WTC11 (cell line): ENCODE data around the gene KIR2DL4. TPM values are rescaled to one million over a fixed set of nuclear protein-coding genes. Genes with fewer than 3 reads are reported as not detected.
"Not testable (repeated sequence)": the region's sequence is repeated elsewhere in the genome, so short reads cannot be mapped to it uniquely, and the experiment has no call there.

Source experiments
- ATAC-seq: fragments of 200-7000 bp; cut with Tn5 transposase; 2 replicates; pipeline ENCODE4 v1.10.0; 2021; ENCODE audit warnings: mild to moderate bottlenecking, moderate library complexity
- Bru-seq: library from RNA; stranded (reverse); fragments of 400-500 nt; gene quantifications from one replicate; lab custom pipeline; 2021; lab: Mats Ljungman, UMichigan
- CTCF ChIA-PET: fragments of 300-600 bp; sonication (Branson Sonifier 250); formaldehyde crosslinking; loops from one replicate; lab custom pipeline; 2021; ENCODE audit warnings: antibody characterized with exemption; lab: Charles Lee
- POLR2A ChIA-PET: fragments of 350-600 bp; sonication (Branson Sonifier 250); formaldehyde crosslinking; loops from one replicate; lab custom pipeline; 2021; ENCODE audit warnings: antibody characterized with exemption; lab: Charles Lee
- DNase-seq: peaks from one replicate; pipeline ENCODE4 v3.0.0; 2021; ENCODE audit warnings: low spot score
- H3K27ac Mint-ChIP-seq: 2 replicates; pipeline ENCODE4 v1.8.0; 2021; ENCODE audit warnings: mixed read lengths
- H3K27me3 Mint-ChIP-seq: 2 replicates; pipeline ENCODE4 v1.8.0; 2021; ENCODE audit warnings: low read depth, mild to moderate bottlenecking, moderate library complexity, mixed read lengths
- H3K36me3 Mint-ChIP-seq: 2 replicates; pipeline ENCODE4 v1.8.0; 2021; ENCODE audit warnings: mixed read lengths
- H3K4me1 Mint-ChIP-seq: 2 replicates; pipeline ENCODE4 v1.8.0; 2022; ENCODE audit warnings: mixed read lengths
- H3K4me3 Mint-ChIP-seq: 2 replicates; pipeline ENCODE4 v1.8.0; 2021; ENCODE audit warnings: mild to moderate bottlenecking, moderate library complexity, mixed read lengths
- H3K9me3 Mint-ChIP-seq: 2 replicates; pipeline ENCODE4 v1.8.0; 2021; ENCODE audit warnings: mixed read lengths
- ATF1 ChIP-seq: sonication (generic); formaldehyde crosslinking; IDR thresholded peaks from 2 replicates; pipeline ENCODE4 v1.8.1; 2023; ENCODE audit warnings: mild to moderate bottlenecking, moderate library complexity, missing genetic modification reagents
- FOXP1 ChIP-seq: sonication (generic); formaldehyde crosslinking; IDR thresholded peaks from 2 replicates; pipeline ENCODE4 v1.8.0; 2022; ENCODE audit warnings: missing genetic modification reagents, mild to moderate bottlenecking, moderate library complexity, borderline replicate concordance
- GRHL2 ChIP-seq: fragments of 250-450 bp; sonication (Bioruptor Pico); IDR thresholded peaks from 2 replicates; pipeline ENCODE4 v1.8.0; 2022; ENCODE audit warnings: mild to moderate bottlenecking, moderate library complexity; ENCODE audit not compliant: insufficient replicate concordance, severe bottlenecking
- IRF2 ChIP-seq: sonication (generic); formaldehyde crosslinking; IDR thresholded peaks from 2 replicates; pipeline ENCODE4 v1.8.0; 2022; ENCODE audit warnings: low read depth, missing genetic modification reagents, borderline replicate concordance
- JUN ChIP-seq: sonication (generic); formaldehyde crosslinking; IDR thresholded peaks from 2 replicates; pipeline ENCODE4 v1.8.0; 2023; ENCODE audit warnings: mild to moderate bottlenecking, missing genetic modification reagents
- NFE2L1 ChIP-seq: sonication (generic); formaldehyde crosslinking; IDR thresholded peaks from 2 replicates; pipeline ENCODE4 v1.8.1; 2023; ENCODE audit warnings: missing genetic modification reagents
- RELA ChIP-seq: sonication (generic); formaldehyde crosslinking; IDR thresholded peaks from 2 replicates; pipeline ENCODE4 v1.8.1; 2022; ENCODE audit warnings: missing genetic modification reagents, mild to moderate bottlenecking, borderline replicate concordance
- SMAD3 ChIP-seq: sonication (generic); formaldehyde crosslinking; IDR thresholded peaks from 2 replicates; pipeline ENCODE4 v1.8.0; 2022; ENCODE audit warnings: missing genetic modification reagents, mild to moderate bottlenecking, borderline replicate concordance
- ZNF121 ChIP-seq: sonication (generic); formaldehyde crosslinking; IDR thresholded peaks from 2 replicates; pipeline ENCODE4 v1.8.0; 2023; ENCODE audit warnings: missing genetic modification reagents
- ZNF396 ChIP-seq: fragments of 250-450 bp; sonication (Bioruptor Pico); IDR thresholded peaks from 2 replicates; pipeline ENCODE4 v1.8.0; 2021; ENCODE audit warnings: mild to moderate bottlenecking, moderate library complexity, borderline replicate concordance
- ZNF671 ChIP-seq: fragments of 250-450 bp; sonication (Bioruptor Pico); IDR thresholded peaks from 2 replicates; pipeline ENCODE4 v1.8.0; 2021; ENCODE audit warnings: mild to moderate bottlenecking
- long read RNA-seq, 3 experiments: library from RNA in 1 of 3; library from capped mRNA in 1 of 3; library from polyadenylated mRNA in 1 of 3; unstranded in 2 of 3; stranded (forward) in 1 of 3; transcript quantifications; one replicate each; pipeline ENCODE4 v2.0.0, GENCODE V29; 2021
- total RNA-seq: library from RNA; stranded (reverse); gene quantifications from 3 replicates; pipeline ENCODE4 v1.2.3, GENCODE V29; 2021
- TF ChIP-seq, protein P1 (sequence below): fragments of 250-450 bp; sonication (Bioruptor Pico); IDR thresholded peaks from 2 replicates; pipeline ENCODE4 v1.9.0; 2021; ENCODE audit warnings: mild to moderate bottlenecking
- TF ChIP-seq, protein P2 (sequence below): fragments of 200-600 bp; IDR thresholded peaks from 2 replicates; pipeline ENCODE4 v1.8.0; 2022; ENCODE audit warnings: antibody characterized with exemption
- TF ChIP-seq, protein P3 (sequence below): sonication (generic); formaldehyde crosslinking; IDR thresholded peaks from 2 replicates; pipeline ENCODE4 v1.8.0; 2023; ENCODE audit warnings: missing genetic modification reagents, mild to moderate bottlenecking, borderline replicate concordance
- TF ChIP-seq, protein P4 (sequence below): sonication (generic); formaldehyde crosslinking; IDR thresholded peaks from 2 replicates; pipeline ENCODE4 v1.8.1; 2023; ENCODE audit warnings: mild to moderate bottlenecking, missing genetic modification reagents, moderate library complexity
- TF ChIP-seq, protein P5 (sequence below): sonication (generic); formaldehyde crosslinking; IDR thresholded peaks from 2 replicates; pipeline ENCODE4 v1.8.1; 2023; ENCODE audit warnings: mild to moderate bottlenecking, missing genetic modification reagents, moderate library complexity
- TF ChIP-seq, protein P6 (sequence below): sonication (generic); formaldehyde crosslinking; IDR thresholded peaks from 2 replicates; pipeline ENCODE4 v1.8.1; 2022; ENCODE audit warnings: mild to moderate bottlenecking, missing genetic modification reagents, moderate library complexity, borderline replicate concordance

The KIR2DL4 gene
- total RNA-seq, result not detected in 3 replicates
- Bru-seq, nascent RNA, result not detected
- long read RNA-seq, experiment 1, result 0 reads
- long read RNA-seq, experiment 2, result 0 reads
- long read RNA-seq, experiment 3, result 0 reads

DNA sequence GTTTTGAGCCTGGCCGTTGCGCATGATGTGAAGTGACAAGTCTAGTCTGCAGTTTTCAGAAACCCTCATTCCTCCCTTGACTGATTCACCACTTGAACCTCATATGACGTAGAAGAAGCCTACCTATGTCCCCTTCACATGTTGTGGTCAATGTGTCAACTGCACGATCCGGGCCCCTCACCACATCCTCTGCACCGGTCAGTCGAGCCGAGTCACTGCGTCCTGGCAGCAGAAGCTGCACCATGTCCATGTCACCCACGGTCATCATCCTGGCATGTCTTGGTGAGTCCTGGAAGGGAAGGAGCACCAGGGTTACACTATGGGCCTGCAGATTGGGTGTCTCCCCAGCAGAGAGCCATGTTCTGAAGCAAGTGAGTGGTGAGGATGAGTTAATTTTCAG, at the start of gene KIR2DL4:
Gene KIR2DL4, plus strand, starts transcription at position 201 of the 400 bp plus-strand sequence. Its CDS starts 42 bp downstream, at position 243.
- DNase-seq, result no peak
- peaks cover 8% of the 10 kb centered on the region for H3K27me3 Mint-ChIP-seq
- H3K4me3 Mint-ChIP-seq, result no peak within 1 kb of the TSS
- ChIA-PET POLR2A (no interaction called here), CTCF (no interaction called here)
- no peaks in the 10 kb centered on the region for H3K4me1 Mint-ChIP-seq
- TF ChIP-seq ATF1 (CRISPR knock-in tag), result no peak
- TF ChIP-seq, protein P1, sequence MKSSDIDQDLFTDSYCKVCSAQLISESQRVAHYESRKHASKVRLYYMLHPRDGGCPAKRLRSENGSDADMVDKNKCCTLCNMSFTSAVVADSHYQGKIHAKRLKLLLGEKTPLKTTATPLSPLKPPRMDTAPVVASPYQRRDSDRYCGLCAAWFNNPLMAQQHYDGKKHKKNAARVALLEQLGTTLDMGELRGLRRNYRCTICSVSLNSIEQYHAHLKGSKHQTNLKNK, result no peak
- TF ChIP-seq, protein P2, sequence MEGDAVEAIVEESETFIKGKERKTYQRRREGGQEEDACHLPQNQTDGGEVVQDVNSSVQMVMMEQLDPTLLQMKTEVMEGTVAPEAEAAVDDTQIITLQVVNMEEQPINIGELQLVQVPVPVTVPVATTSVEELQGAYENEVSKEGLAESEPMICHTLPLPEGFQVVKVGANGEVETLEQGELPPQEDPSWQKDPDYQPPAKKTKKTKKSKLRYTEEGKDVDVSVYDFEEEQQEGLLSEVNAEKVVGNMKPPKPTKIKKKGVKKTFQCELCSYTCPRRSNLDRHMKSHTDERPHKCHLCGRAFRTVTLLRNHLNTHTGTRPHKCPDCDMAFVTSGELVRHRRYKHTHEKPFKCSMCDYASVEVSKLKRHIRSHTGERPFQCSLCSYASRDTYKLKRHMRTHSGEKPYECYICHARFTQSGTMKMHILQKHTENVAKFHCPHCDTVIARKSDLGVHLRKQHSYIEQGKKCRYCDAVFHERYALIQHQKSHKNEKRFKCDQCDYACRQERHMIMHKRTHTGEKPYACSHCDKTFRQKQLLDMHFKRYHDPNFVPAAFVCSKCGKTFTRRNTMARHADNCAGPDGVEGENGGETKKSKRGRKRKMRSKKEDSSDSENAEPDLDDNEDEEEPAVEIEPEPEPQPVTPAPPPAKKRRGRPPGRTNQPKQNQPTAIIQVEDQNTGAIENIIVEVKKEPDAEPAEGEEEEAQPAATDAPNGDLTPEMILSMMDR, result no peak
- TF ChIP-seq NFE2L1 (CRISPR knock-in tag), result no peak
- no peak for TF ChIP-seq SMAD3
- TF ChIP-seq, protein P3, sequence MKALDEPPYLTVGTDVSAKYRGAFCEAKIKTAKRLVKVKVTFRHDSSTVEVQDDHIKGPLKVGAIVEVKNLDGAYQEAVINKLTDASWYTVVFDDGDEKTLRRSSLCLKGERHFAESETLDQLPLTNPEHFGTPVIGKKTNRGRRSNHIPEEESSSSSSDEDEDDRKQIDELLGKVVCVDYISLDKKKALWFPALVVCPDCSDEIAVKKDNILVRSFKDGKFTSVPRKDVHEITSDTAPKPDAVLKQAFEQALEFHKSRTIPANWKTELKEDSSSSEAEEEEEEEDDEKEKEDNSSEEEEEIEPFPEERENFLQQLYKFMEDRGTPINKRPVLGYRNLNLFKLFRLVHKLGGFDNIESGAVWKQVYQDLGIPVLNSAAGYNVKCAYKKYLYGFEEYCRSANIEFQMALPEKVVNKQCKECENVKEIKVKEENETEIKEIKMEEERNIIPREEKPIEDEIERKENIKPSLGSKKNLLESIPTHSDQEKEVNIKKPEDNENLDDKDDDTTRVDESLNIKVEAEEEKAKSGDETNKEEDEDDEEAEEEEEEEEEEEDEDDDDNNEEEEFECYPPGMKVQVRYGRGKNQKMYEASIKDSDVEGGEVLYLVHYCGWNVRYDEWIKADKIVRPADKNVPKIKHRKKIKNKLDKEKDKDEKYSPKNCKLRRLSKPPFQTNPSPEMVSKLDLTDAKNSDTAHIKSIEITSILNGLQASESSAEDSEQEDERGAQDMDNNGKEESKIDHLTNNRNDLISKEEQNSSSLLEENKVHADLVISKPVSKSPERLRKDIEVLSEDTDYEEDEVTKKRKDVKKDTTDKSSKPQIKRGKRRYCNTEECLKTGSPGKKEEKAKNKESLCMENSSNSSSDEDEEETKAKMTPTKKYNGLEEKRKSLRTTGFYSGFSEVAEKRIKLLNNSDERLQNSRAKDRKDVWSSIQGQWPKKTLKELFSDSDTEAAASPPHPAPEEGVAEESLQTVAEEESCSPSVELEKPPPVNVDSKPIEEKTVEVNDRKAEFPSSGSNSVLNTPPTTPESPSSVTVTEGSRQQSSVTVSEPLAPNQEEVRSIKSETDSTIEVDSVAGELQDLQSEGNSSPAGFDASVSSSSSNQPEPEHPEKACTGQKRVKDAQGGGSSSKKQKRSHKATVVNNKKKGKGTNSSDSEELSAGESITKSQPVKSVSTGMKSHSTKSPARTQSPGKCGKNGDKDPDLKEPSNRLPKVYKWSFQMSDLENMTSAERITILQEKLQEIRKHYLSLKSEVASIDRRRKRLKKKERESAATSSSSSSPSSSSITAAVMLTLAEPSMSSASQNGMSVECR (CRISPR knock-in tag), result no peak
- TF ChIP-seq ZNF396 (CRISPR knock-in tag), result no peak
- TF ChIP-seq RELA (CRISPR knock-in tag), result no peak
- TF ChIP-seq FOXP1 (CRISPR knock-in tag), result no peak
- TF ChIP-seq IRF2 (CRISPR knock-in tag), result no peak
- no peak for TF ChIP-seq ZNF121 (CRISPR knock-in tag)
- TF ChIP-seq, protein P4, sequence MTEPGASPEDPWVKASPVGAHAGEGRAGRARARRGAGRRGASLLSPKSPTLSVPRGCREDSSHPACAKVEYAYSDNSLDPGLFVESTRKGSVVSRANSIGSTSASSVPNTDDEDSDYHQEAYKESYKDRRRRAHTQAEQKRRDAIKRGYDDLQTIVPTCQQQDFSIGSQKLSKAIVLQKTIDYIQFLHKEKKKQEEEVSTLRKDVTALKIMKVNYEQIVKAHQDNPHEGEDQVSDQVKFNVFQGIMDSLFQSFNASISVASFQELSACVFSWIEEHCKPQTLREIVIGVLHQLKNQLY (CRISPR knock-in tag), result no peak
- no peak for TF ChIP-seq JUN
- TF ChIP-seq, protein P5, sequence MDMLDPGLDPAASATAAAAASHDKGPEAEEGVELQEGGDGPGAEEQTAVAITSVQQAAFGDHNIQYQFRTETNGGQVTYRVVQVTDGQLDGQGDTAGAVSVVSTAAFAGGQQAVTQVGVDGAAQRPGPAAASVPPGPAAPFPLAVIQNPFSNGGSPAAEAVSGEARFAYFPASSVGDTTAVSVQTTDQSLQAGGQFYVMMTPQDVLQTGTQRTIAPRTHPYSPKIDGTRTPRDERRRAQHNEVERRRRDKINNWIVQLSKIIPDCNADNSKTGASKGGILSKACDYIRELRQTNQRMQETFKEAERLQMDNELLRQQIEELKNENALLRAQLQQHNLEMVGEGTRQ (CRISPR knock-in tag), result no peak
- no peak for TF ChIP-seq GRHL2 (CRISPR knock-in tag)
- TF ChIP-seq, protein P6, sequence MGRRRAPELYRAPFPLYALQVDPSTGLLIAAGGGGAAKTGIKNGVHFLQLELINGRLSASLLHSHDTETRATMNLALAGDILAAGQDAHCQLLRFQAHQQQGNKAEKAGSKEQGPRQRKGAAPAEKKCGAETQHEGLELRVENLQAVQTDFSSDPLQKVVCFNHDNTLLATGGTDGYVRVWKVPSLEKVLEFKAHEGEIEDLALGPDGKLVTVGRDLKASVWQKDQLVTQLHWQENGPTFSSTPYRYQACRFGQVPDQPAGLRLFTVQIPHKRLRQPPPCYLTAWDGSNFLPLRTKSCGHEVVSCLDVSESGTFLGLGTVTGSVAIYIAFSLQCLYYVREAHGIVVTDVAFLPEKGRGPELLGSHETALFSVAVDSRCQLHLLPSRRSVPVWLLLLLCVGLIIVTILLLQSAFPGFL (CRISPR knock-in tag), result no peak
- no peak for TF ChIP-seq ZNF671 (CRISPR knock-in tag)
- TF ChIP-seq, all 79 proteins: peak for 0
- Mint-ChIP-seq H3K36me3 (peaks cover 73% of the 10 kb centered on the region), H3K9me3 (peaks cover 63% of the 10 kb centered on the region), H3K27ac (no peak within 1 kb of the TSS)
- ATAC-seq, result no peak

DNA sequence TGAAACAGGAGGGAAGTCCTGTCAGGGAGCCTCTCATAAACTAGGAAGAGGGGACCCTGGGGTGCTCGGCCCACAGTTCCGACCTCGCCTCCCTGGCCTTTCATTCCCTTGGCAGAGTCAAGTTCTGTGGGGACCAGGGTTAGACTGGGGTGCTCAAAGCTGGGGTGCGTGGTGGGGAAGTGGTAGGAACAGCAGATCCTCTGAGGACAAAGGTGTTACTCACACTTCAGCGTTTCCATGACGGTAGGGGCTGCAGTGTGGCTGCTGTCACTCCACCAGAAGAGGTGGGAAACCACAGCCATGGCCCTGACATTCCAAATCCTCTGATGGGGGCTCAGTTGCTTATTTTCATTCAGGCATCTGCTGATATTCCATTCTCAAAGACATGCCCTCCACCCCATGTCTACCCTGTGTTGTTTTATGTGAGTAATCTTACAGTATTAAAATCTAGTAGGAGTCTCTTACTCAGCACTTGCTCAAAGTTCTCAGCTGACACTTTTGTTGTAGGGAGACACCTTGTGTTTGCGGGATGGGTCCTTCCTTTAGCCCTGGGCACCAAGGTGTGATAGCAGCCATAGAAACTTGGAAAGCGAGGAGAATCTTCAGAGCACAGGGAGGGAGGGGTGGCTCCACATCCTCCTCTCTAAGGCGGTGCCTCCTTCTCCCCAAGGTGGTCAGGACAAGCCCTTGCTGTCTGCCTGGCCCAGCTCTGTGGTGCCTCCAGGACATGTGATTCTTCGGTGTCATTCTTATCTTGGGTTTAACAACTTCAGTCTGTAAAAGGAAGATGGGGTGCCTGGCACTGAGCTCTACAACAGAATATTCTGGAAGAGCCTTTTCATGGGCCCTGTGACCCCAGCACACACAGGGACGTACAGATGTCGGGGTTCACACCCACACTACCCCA, 47.0 kb upstream of the KIR2DL4 start:
- peaks cover 14% of the 10 kb centered on the region for H3K27me3 Mint-ChIP-seq
- H3K4me3 Mint-ChIP-seq, CTCF ChIA-PET, DNase-seq, H3K27ac Mint-ChIP-seq, POLR2A ChIA-PET, ATAC-seq, H3K4me1 Mint-ChIP-seq: not testable (repeated sequence)
- peaks cover 94% of the 10 kb centered on the region for H3K9me3 Mint-ChIP-seq
- H3K36me3 Mint-ChIP-seq, result peaks cover 67% of the 10 kb centered on the region

DNA sequence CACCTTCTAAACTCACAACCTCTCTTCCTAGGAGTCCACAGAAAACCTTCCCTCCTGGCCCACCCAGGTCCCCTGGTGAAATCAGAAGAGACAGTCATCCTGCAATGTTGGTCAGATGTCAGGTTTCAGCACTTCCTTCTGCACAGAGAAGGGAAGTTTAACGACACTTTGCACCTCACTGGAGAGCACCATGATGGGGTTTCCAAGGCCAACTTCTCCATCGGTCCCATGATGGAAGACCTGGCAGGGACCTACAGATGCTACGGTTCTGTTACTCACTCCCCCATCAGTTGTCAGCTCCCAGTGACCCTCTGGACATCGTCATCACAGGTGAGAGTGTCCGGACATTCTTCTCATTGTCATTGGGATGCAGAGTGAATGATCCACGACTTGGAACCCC, 44.8 kb upstream of the KIR2DL4 start:
- H3K27ac Mint-ChIP-seq, H3K4me3 Mint-ChIP-seq, POLR2A ChIA-PET, ATAC-seq, CTCF ChIA-PET, H3K4me1 Mint-ChIP-seq, DNase-seq: not testable (repeated sequence)
- peaks cover 95% of the 10 kb centered on the region for H3K9me3 Mint-ChIP-seq
- H3K36me3 Mint-ChIP-seq, result peaks cover 58% of the 10 kb centered on the region
- peaks cover 14% of the 10 kb centered on the region for H3K27me3 Mint-ChIP-seq

DNA sequence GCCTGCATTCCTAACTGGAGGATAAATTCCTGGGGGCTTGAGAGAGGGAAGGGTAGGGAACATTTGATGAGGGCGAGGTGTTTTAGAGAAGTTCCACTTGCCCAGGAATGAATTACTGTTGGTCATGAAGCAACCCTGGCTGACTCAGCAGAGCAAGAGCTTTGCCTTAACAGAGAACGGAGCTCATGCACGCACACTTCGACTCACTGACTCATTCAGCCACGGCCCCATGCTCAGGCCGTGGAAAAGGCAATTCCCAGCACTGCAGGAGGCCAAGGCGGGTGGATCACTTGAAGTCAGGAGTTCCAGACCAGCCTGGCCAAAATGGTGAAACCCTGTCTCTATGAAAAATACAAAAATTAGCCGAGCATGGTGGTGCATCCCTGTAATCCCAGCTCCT, 39.2 kb upstream of the KIR2DL4 start:
- DNase-seq, CTCF ChIA-PET, H3K27ac Mint-ChIP-seq, H3K4me3 Mint-ChIP-seq, POLR2A ChIA-PET, H3K4me1 Mint-ChIP-seq, ATAC-seq: not testable (repeated sequence)
- Mint-ChIP-seq H3K9me3 (peaks cover 93% of the 10 kb centered on the region), H3K27me3 (peaks cover 13% of the 10 kb centered on the region), H3K36me3 (peaks cover 52% of the 10 kb centered on the region)
